ENCODE measurements around the gene LGR6.

GRCh38 chr1:202230939-202231645 is 37.5 kb downstream of the LGR6 start:
- TF ChIP-seq CTCF (IDR thresholded peaks at IDR 0.05): no peak
- TF ChIP-seq EZH2 (IDR thresholded peaks at IDR 0.05; ENCODE audit: borderline replicate concordance, insufficient read depth, low read depth, low read length, poor library complexity, severe bottlenecking): no peak
